GM19328 (cell line): Measurements from ENCODE around the gene CTSF.
"Not testable (repeated sequence)": the region's sequence is repeated elsewhere in the genome, so short reads cannot be mapped to it uniquely, and the experiment has no call there.

Experiments
- ATAC-seq: cut with Tn5 transposase; IDR thresholded peaks from one replicate; pipeline ENCODE4 v1.9.1; 2021; ENCODE audit warnings: mild to moderate bottlenecking, moderate library complexity; ENCODE audit not compliant: unreplicated experiment

CTSF gene

GRCh38 chr11:66568124-66568916, at the start of gene CTSF:
TSS of gene CTSF (minus strand) at chr11:66568606. CDS start at chr11:66568486, 120 bp downstream.
- no peak for ATAC-seq

- ATAC-seq: no peak
Observed at GRCh38 chr11:66617155-66617834, 48.9 kb upstream of the CTSF start.

- peak; percentile 88 for ATAC-seq
Observed at GRCh38 chr11:66616379-66617154, 48.2 kb upstream of the CTSF start, which contains the start of gene RBM14. TSS of gene RBM14 (plus strand) at chr11:66616630. CDS start at chr11:66616721, 91 bp downstream.

- no peak for ATAC-seq
Observed at GRCh38 chr11:66614073-66614472, 45.7 kb upstream of the CTSF start.

DNA sequence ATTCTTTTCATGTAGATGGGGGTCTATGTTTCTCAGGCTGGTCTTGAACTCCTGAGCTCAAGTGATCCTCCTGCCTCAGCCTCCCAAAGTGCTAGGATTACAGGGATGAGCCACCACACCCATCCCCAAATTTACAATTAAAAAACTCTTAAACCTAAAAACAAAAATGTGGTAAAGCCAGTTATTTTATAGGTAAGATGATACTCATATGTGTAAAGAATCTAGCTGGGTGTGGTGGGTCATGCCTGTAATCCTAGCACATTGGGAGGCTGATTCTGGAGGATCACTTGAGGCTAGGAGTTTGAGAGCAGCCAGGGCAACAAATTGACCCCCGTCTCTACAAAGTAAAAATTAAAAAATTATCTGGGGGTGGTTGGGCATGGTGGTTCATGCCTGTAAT, 44.1 kb upstream of the CTSF start:
- ATAC-seq: no peak

DNA sequence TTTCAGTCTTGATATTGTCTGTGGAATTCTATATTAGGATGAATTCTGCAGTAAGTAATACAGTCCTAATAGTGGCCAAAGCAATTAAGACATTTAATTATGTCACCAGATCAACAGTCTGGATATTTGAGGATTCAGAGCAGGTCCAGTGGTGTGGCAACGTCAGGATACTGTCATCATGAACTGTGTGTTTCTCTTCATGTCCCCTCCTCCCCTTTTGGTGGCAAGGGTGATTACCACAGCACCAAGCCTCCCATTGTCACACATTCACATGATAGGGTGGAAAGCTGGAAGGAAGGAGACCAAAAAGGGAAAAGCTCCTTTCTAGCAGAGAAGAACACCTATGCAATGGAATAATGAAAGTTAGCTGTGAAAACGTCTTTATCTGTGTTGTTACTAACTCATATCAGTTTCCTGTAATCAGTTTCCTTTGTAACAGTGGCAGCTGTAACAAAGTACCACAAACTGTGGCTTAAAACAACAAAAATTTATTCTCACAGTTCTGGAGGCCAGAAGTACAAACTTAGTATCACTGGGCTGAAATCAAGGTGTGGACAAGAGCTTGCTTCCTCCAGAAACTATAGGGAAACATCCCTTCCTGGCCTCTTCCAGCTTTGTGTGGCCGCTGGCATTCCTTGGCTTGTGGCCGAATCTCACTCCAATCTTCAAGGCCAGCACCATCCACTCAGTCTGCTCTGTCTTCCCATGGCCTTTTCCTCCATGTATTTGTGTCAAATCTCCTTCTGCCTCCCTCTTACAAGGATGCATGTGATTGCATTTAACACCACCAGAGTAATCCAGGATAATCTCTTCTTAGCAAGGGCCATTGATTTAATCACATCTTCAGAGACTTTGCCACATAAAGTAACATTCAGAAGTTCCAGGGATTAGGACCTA, 41.6 kb upstream of the CTSF start:
- ATAC-seq: no peak

- no peak for ATAC-seq
Observed at GRCh38 chr11:66607126-66607834, 38.9 kb upstream of the CTSF start.

DNA sequence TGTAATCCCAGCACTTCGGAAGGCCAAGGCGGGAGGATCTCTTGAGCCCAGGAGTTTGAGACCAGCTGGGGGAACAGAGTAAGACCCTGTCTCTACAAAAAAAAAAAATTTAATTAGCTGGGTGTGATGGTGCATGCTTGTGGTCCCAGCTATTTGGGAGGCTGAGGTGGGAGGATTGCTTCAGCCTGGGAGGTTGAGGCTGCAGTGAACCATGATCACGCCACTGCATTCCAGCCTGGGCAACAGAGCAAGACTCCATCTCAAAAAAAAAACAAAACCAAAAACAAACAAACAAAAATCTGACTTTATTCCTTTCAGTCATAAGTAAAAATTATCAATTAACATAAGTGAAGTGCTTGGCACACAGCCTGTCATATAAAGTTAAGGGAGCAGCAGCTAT, 38.2 kb upstream of the CTSF start:
- ATAC-seq: not testable (repeated sequence)

DNA sequence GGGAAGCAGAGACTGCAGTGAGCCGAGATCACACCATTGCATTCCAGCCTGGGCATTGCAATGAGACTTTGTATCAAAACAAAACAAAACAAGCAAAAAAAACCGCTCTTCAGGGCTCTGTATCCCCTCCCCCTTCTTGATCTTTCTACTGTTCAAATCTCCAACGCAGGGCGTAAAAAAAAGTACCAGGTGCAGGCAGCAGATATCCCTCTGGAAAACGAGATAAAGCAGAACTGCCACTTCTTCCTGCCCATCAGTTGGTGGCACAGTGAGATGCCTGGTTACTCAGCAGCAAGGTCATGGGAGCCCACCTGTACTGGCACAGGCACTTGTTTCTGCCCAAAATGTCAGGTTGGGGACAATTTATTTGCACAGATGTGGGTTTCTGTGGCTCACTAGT, 35.7 kb upstream of the CTSF start:
- no peak for ATAC-seq

GRCh38 chr11:66603072-66603471, 34.7 kb upstream of the CTSF start:
- ATAC-seq: no peak

- ATAC-seq: no peak
Observed at GRCh38 chr11:66600631-66601233, 32.3 kb upstream of the CTSF start.

- no peak for ATAC-seq
Observed at GRCh38 chr11:66600219-66600618, 31.8 kb upstream of the CTSF start.

- no peak for ATAC-seq
Observed at GRCh38 chr11:66598993-66599392, 30.6 kb upstream of the CTSF start.

DNA sequence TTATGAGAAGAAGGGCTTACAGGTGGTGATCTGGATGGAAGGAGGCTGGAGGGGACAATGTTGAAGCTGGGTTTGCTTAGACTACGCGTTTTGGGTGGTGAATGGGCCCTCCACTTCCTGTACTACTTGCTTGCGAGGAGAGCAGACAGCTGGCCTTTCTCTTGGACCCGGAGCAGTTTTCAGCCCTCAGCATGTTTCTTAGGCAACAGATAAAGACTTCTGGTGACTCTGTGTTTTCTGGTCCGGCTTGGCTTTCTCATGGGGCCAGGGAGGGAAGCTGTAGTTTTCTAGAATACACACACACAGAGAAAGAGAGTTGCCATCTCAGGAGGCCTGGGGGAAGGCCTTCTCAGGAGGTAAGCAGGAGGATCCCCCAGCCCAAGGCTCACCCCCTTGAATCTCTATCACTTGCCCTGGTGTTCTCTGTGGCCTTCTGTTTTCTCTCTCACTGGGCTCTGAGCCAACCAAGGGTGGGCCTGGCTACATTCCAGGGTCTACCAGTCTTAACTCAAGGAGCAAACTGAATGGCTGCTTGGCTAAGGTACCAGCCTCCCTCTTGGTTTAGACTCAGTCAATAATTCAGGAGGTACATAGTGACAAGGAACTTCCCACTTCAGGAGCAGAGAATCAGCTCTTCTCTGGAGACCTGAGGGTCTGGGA, 27.0 kb upstream of the CTSF start:
- ATAC-seq: no peak

DNA sequence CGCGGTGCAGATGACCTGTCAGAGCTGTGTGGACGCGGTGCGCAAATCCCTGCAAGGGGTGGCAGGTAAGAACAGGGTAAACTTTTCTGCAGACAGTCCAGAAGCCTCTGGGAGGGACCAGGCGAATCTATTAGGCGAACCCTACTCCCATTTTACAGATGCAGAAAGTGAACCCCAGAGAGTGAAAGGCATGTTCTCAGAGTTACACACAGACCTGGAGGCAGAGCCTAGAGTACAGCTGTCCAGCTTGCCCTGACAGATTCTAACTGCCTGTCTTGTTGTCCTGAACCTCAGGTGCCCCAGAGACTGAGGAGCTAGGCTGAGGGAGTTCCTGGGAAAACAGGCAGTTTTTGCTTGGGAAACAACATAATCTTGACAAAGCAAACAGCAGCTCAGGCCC, 25.2 kb upstream of the CTSF start:
- no peak for ATAC-seq

DNA sequence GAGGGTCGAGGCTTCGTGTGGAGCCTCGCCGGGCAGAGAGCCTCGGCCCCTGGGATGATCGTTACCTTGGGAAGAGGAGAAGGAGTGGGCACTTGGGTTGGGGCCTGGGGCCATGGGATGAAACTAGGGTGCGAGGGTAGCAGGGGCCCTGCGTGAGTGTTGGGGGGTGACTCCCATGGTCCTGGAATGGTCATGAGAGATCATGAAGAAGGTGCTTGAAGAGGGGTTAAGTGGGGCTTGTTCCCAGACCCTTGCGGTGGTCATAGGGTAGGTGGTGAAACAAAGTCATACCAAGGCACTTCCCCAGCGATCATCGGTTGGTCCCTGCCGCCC, 24.9 kb upstream of the CTSF start:
- ATAC-seq: peak; percentile 20

GRCh38 chr11:66592457-66593302, 24.3 kb upstream of the CTSF start, which contains the start of the genes CCDC87 and CCS:
TSS of gene CCDC87 (minus strand) at chr11:66593063. CDS start at chr11:66593015, 48 bp downstream.
TSS of gene CCS (plus strand) at chr11:66593185. CDS start at chr11:66593262, 77 bp downstream.
- peak; percentile 95 for ATAC-seq

DNA sequence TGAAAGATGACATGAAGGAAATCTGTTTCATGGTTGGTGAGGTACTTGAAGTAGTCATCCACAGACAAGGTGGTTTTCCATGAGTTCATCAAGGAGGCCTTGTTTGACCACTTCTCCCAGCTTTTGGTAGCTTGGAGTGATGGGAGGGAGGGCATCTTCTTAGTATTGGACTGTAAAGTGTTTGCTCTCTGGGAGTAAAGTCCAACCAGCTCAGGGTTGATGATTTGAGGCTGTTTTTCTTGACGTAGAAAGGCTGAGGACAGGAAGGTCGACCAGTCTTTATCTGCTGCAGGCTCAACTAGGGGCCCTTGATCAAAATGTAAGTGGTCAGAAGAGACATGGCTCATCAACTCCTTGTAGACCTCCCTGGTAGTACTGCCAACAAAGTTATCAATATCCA, 22.8 kb upstream of the CTSF start:
- no peak for ATAC-seq
